ENCODE data around the gene MYO18B. TPM values are rescaled to one million over a fixed set of nuclear protein-coding genes. Genes with fewer than 3 reads are reported as not detected.
A peak's percentile ranks its signal among the peaks of the same experiment; 100 is the strongest.

MYO18B gene
- total RNA-seq, 1 donor from 2014 or later: 1.9 TPM

DNA sequence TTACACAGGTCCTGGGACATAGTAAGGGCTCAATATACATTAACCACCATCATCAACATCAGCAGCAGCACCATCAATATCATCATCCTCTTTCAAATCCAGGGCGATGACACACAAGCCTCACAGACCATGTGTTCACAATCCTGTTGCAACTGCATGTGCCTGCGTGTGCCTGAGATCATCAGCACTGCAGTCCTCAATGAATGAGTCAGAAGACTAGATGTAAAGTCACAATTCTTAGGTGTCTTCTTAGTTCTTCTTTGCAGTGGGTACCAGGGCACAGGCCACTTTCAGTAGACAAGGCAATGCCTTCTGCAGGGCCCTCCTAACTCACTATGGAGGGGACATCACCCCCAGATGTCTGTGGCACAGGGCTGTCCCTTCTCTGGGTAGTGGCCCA lies 111.1 kb downstream of the MYO18B start:
- no peak overlapping the region for H3K27ac Mint-ChIP-seq
- DNase-seq (ENCODE audit: low spot score, unreplicated experiment): no peak
- peaks cover 30% of the 10 kb centered on the region for H3K27me3 Mint-ChIP-seq
- no peaks in the 10 kb centered on the region for H3K4me1 Mint-ChIP-seq (ENCODE audit: low read depth)
- H3K9me3 Mint-ChIP-seq (ENCODE audit: low read depth): no peaks in the 10 kb centered on the region
- no peak overlapping the region for H3K4me3 Mint-ChIP-seq (ENCODE audit: low read depth)
- no peaks in the 10 kb centered on the region for H3K36me3 Mint-ChIP-seq (ENCODE audit: insufficient read depth)
- TF ChIP-seq, protein P1, sequence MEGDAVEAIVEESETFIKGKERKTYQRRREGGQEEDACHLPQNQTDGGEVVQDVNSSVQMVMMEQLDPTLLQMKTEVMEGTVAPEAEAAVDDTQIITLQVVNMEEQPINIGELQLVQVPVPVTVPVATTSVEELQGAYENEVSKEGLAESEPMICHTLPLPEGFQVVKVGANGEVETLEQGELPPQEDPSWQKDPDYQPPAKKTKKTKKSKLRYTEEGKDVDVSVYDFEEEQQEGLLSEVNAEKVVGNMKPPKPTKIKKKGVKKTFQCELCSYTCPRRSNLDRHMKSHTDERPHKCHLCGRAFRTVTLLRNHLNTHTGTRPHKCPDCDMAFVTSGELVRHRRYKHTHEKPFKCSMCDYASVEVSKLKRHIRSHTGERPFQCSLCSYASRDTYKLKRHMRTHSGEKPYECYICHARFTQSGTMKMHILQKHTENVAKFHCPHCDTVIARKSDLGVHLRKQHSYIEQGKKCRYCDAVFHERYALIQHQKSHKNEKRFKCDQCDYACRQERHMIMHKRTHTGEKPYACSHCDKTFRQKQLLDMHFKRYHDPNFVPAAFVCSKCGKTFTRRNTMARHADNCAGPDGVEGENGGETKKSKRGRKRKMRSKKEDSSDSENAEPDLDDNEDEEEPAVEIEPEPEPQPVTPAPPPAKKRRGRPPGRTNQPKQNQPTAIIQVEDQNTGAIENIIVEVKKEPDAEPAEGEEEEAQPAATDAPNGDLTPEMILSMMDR (IDR thresholded peaks at IDR 0.05; ENCODE audit: unreplicated experiment): no peak

DNA sequence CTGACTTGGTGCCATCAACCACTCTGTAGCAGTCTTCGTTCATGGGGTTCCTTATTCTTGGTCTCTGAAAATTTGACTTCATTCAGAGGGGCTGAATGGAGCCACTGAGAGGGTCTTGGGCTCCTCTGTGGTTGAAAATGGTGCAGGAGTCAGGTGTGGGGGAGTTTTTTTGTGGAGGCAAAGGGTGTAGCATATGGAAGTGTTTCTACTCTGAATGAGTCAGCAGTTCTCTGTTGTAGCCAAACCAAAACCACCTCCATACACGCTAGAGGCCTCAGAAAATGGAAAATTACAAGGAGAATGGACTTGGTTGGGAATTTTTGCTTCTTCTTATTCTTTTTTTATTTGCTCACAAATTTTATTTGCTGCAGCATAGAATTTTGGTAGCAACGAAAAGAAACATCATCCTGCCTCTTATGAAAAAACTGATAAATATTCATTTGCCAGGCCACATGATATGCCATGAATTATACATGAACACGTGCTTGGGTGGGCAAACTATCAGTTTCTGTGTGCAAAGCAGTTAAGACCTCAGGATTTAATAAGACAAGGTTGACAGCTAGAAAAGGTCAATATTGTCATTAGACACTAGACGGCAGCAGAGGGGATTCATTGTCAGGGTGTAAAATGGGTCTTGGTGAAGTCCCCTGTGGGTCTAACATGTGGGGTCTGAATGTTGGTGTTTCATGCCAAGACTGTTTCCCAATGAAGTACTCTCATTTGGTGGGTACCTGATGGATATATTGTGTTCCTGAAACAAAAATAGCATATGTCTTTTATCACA lies 111.7 kb downstream of the MYO18B start:
- Mint-ChIP-seq H3K4me1 (ENCODE audit: low read depth) (no peaks in the 10 kb centered on the region), H3K4me3 (ENCODE audit: low read depth) (no peak overlapping the region), H3K36me3 (ENCODE audit: insufficient read depth) (no peaks in the 10 kb centered on the region), H3K27ac (no peak overlapping the region), H3K27me3 (peaks cover 34% of the 10 kb centered on the region), H3K9me3 (ENCODE audit: low read depth) (no peaks in the 10 kb centered on the region)
- TF ChIP-seq, protein P1 (IDR thresholded peaks at IDR 0.05; ENCODE audit: unreplicated experiment): peak; percentile 35
- no peak for DNase-seq (ENCODE audit: low spot score, unreplicated experiment)

DNA sequence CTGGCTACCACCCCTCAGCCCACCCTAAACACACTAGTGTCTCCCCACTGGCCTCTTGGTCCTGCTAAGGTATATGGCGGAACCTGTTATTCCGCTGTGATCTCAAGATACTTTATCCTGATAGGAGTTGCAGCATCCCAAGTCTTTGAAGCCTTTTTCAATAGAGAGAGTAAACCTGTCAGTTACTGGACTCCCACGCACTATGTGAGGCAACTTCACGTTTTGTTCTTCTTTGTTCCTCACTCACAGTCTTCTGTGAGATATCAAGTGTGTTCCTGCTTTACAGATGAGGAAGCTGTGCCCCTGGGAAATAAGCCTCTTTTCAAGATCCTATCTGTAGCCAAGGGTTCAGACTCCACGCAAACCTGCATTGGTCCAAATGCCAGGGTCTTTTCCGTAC lies 127.8 kb downstream of the MYO18B start:
- TF ChIP-seq, protein P1 (IDR thresholded peaks at IDR 0.05; ENCODE audit: unreplicated experiment): no peak
- H3K36me3 Mint-ChIP-seq (ENCODE audit: insufficient read depth): no peaks in the 10 kb centered on the region
- no peak overlapping the region for H3K4me3 Mint-ChIP-seq (ENCODE audit: low read depth)
- DNase-seq (ENCODE audit: low spot score, unreplicated experiment): no peak
- no peaks in the 10 kb centered on the region for H3K4me1 Mint-ChIP-seq (ENCODE audit: low read depth)
- H3K27ac Mint-ChIP-seq: no peak overlapping the region
- H3K9me3 Mint-ChIP-seq (ENCODE audit: low read depth): no peaks in the 10 kb centered on the region
- no peaks in the 10 kb centered on the region for H3K27me3 Mint-ChIP-seq

DNA sequence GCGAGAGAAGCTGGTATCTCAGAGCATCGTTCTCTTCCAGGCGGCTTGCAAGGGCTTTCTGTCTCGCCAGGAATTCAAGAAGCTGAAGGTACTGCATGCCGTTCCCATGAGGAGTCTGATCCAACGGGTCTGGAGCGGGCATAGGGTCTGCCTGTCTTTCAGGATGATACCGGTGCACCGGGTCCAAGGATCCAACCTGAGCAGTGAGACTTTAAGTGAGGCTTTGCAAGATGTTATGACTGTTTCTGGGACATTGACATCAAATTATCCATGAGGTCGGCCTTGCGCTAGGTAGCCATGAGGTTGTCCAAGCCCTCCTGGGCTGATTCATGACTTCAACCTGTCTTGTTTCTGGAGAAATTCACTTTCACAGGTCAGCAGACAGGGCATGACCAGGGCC lies 132.3 kb downstream of the MYO18B start:
- H3K36me3 Mint-ChIP-seq (ENCODE audit: insufficient read depth): no peaks in the 10 kb centered on the region
- no peak overlapping the region for H3K27ac Mint-ChIP-seq

DNA sequence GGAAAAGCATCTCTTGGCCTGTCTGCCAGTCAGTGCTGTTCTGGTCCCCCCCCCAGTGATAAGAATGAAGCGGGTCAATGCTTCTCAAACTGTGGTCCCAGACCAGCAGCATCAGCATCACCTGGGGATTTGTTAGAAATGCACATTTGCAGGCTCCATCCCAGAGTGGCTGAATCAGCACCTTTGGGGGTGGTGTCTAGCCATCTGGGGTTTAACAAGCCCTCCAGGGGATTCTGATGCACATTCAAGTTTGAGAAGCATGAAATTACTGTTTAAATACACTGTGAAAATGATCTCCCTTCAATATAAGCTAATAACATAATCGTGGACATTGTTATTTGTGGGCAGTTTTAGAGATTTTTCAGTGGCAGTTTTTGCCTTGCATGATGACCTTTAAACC lies 133.5 kb downstream of the MYO18B start:
- Mint-ChIP-seq H3K9me3 (ENCODE audit: low read depth) (no peaks in the 10 kb centered on the region), H3K4me1 (ENCODE audit: low read depth) (no peaks in the 10 kb centered on the region), H3K27me3 (peaks cover 3% of the 10 kb centered on the region), H3K27ac (no peak overlapping the region), H3K36me3 (ENCODE audit: insufficient read depth) (no peaks in the 10 kb centered on the region), H3K4me3 (ENCODE audit: low read depth) (no peak overlapping the region)
- TF ChIP-seq, protein P1 (IDR thresholded peaks at IDR 0.05; ENCODE audit: unreplicated experiment): no peak
- no peak for DNase-seq (ENCODE audit: low spot score, unreplicated experiment)

More for the DNA sequence above, 132.3 kb downstream of the MYO18B start:
- Mint-ChIP-seq H3K27me3 (peaks cover 3% of the 10 kb centered on the region), H3K9me3 (ENCODE audit: low read depth) (no peaks in the 10 kb centered on the region), H3K4me3 (ENCODE audit: low read depth) (no peak overlapping the region), H3K4me1 (ENCODE audit: low read depth) (no peaks in the 10 kb centered on the region)
- DNase-seq (ENCODE audit: low spot score, unreplicated experiment): no peak
- TF ChIP-seq, protein P1 (IDR thresholded peaks at IDR 0.05; ENCODE audit: unreplicated experiment): no peak

All from progenitor cell of endocrine pancreas (in vitro differentiated cells).